H9 (cell line): ENCODE data around the gene KRTAP6-3. TPM values are rescaled to one million over a fixed set of nuclear protein-coding genes. Genes with fewer than 3 reads are reported as not detected.

Experiments
- DNase-seq: peaks from one replicate; pipeline ENCODE4 v3.0.0-alpha.2; 2017
- H2AFZ ChIP-seq: one replicate; pipeline ENCODE4 v1.6.1; 2013; ENCODE audit warnings: mild to moderate bottlenecking, low read length, control low read depth, moderate library complexity
- H2AK5ac ChIP-seq: 2 replicates; pipeline ENCODE4 v1.6.1; 2013; ENCODE audit warnings: low read length, control low read depth, mixed read lengths; ENCODE audit not compliant: insufficient read length
- H2BK120ac ChIP-seq: one replicate; pipeline ENCODE4 v1.6.1; 2013; ENCODE audit warnings: low read depth, mild to moderate bottlenecking, low read length, control low read depth, inconsistent platforms; ENCODE audit not compliant: poor library complexity, severe bottlenecking
- H2BK12ac ChIP-seq: 2 replicates; pipeline ENCODE4 v1.6.1; 2013; ENCODE audit warnings: low read length, control low read depth, mixed read lengths, low read depth; ENCODE audit not compliant: insufficient read length
- H2BK15ac ChIP-seq: 2 replicates; pipeline ENCODE4 v1.6.1; 2013; ENCODE audit warnings: low read depth, low read length, control low read depth
- H2BK20ac ChIP-seq: one replicate; pipeline ENCODE4 v1.6.1; 2013; ENCODE audit warnings: low read depth, mild to moderate bottlenecking, low read length, control low read depth, inconsistent platforms; ENCODE audit not compliant: poor library complexity, severe bottlenecking
- H2BK5ac ChIP-seq: 2 replicates; pipeline ENCODE4 v1.6.1; 2013; ENCODE audit warnings: low read length, control low read depth, mixed read lengths; ENCODE audit not compliant: insufficient read length
- H3K14ac ChIP-seq: 2 replicates; pipeline ENCODE4 v1.6.1; 2013; ENCODE audit warnings: low read length, control low read depth; ENCODE audit not compliant: insufficient read depth
- H3K18ac ChIP-seq: 2 replicates; pipeline ENCODE4 v1.6.1; 2013; ENCODE audit warnings: low read depth, mild to moderate bottlenecking, mixed read lengths, low read length, control low read depth; ENCODE audit not compliant: insufficient read length
- H3K23ac ChIP-seq: 2 replicates; pipeline ENCODE4 v1.6.1; 2013; ENCODE audit warnings: low read length, control low read depth, mixed read lengths, low read depth; ENCODE audit not compliant: insufficient read length
- H3K23me2 ChIP-seq: 2 replicates; pipeline ENCODE4 v1.6.1; 2013; ENCODE audit warnings: low read depth, mild to moderate bottlenecking, mixed read lengths, low read length, control low read depth; ENCODE audit not compliant: insufficient read length, poor library complexity, severe bottlenecking
- H3K27ac ChIP-seq: 2 replicates; pipeline ENCODE4 v1.5.1; 2013; ENCODE audit warnings: low read length, control low read depth, mixed read lengths, low read depth; ENCODE audit not compliant: insufficient read length
- H3K27me3 ChIP-seq: 2 replicates; pipeline ENCODE4 v1.6.1; 2013; ENCODE audit warnings: low read length, control low read depth, inconsistent platforms; ENCODE audit not compliant: insufficient read depth
- H3K4ac ChIP-seq: 2 replicates; pipeline ENCODE4 v1.6.1; 2013; ENCODE audit warnings: low read depth, mild to moderate bottlenecking, control low read depth, inconsistent platforms, low read length, moderate library complexity
- H3K4me1 ChIP-seq: 2 replicates; pipeline ENCODE4 v1.6.1; 2013; ENCODE audit warnings: low read length, control low read depth, inconsistent platforms; ENCODE audit not compliant: insufficient read depth
- H3K4me2 ChIP-seq: 2 replicates; pipeline ENCODE4 v1.6.1; 2013; ENCODE audit warnings: low read length, control low read depth, mixed read lengths; ENCODE audit not compliant: insufficient read length, insufficient read depth
- H3K56ac ChIP-seq: 2 replicates; pipeline ENCODE4 v1.6.1; 2013; ENCODE audit warnings: low read depth, mild to moderate bottlenecking, mixed read lengths, low read length, control low read depth; ENCODE audit not compliant: insufficient read length
- H3K79me1 ChIP-seq: 2 replicates; pipeline ENCODE4 v1.6.1; 2013; ENCODE audit warnings: low read depth, mild to moderate bottlenecking, moderate library complexity, low read length, control low read depth, inconsistent platforms; ENCODE audit not compliant: insufficient read depth, poor library complexity, severe bottlenecking
- H3K79me2 ChIP-seq: 2 replicates; pipeline ENCODE4 v1.6.1; 2013; ENCODE audit warnings: low read length, control low read depth, inconsistent platforms; ENCODE audit not compliant: insufficient read depth
- H3K9ac ChIP-seq: 2 replicates; pipeline ENCODE4 v1.6.1; 2013; ENCODE audit warnings: low read length, control low read depth, mixed read lengths; ENCODE audit not compliant: insufficient read length; ENCODE audit errors: extremely low read depth
- H3K9me3 ChIP-seq: one replicate; pipeline ENCODE4 v1.6.1; 2013; ENCODE audit warnings: low read depth, low read length, inconsistent platforms; ENCODE audit not compliant: control insufficient read depth
- H3T11ph ChIP-seq: one replicate; pipeline ENCODE4 v1.6.1; 2013; ENCODE audit warnings: mild to moderate bottlenecking, low read length, control low read depth, inconsistent platforms
- H4K20me1 ChIP-seq: one replicate; pipeline ENCODE4 v1.6.1; 2013; ENCODE audit not compliant: control insufficient read depth, insufficient read length, insufficient read depth
- H4K5ac ChIP-seq: 2 replicates; pipeline ENCODE4 v1.6.1; 2013; ENCODE audit warnings: low read depth, mild to moderate bottlenecking, mixed read lengths, low read length, control low read depth; ENCODE audit not compliant: insufficient read length
- H4K8ac ChIP-seq: replicated peaks from 2 replicates; pipeline ENCODE4 v1.6.1; 2013; ENCODE audit warnings: low read length, control low read depth, mixed read lengths, low read depth; ENCODE audit not compliant: insufficient read length
- H4K91ac ChIP-seq: 2 replicates; pipeline ENCODE4 v1.6.1; 2013; ENCODE audit warnings: low read depth, mild to moderate bottlenecking, moderate library complexity, mixed read lengths, low read length, control low read depth; ENCODE audit not compliant: insufficient read length
- H3K27ac Mint-ChIP-seq, 3 experiments: 2 replicates in 2 of 3; 3 replicates in 1 of 3; pipeline ENCODE4 v1.8.0; 2020 to 2021; ENCODE audit warnings: mixed read lengths in 3 of 3, mild to moderate bottlenecking in 1 of 3, moderate library complexity in 1 of 3
- H3K27me3 Mint-ChIP-seq: 2 replicates; pipeline ENCODE4 v1.8.0; 2021; ENCODE audit warnings: low read depth, mild to moderate bottlenecking, moderate library complexity, mixed read lengths
- H3K36me3 Mint-ChIP-seq, 3 experiments: 2 replicates in 2 of 3; 3 replicates in 1 of 3; pipeline ENCODE4 v1.8.0; 2020 to 2021; ENCODE audit warnings: low read depth in 3 of 3, mixed read lengths in 3 of 3; ENCODE audit not compliant: insufficient read depth in 1 of 3
- H3K4me1 Mint-ChIP-seq, 2 experiments: 2 replicates each; pipeline ENCODE4 v1.8.0; 2020; ENCODE audit warnings: mixed read lengths in 2 of 2
- H3K4me3 Mint-ChIP-seq, 2 experiments: 2 replicates in 1 of 2; 3 replicates in 1 of 2; pipeline ENCODE4 v1.8.0; 2020 to 2021; ENCODE audit warnings: mild to moderate bottlenecking in 2 of 2, mixed read lengths in 2 of 2, moderate library complexity in 1 of 2
- H3K9me3 Mint-ChIP-seq, 2 experiments: 2 replicates in 1 of 2; 3 replicates in 1 of 2; pipeline ENCODE4 v1.8.0; 2020; ENCODE audit warnings: mild to moderate bottlenecking in 2 of 2, mixed read lengths in 2 of 2, moderate library complexity in 1 of 2
- WGBS: extraction: QIAGEN DNeasy Blood & Tissue Kit; methylation state at CpG from one replicate; pipeline ENCODE4 v1.1.7; 2013; ENCODE audit warnings: missing lambda C conversion rate, low lambda C conversion rate, mixed read lengths; ENCODE audit not compliant: insufficient read length; ENCODE audit errors: extremely low coverage; 5-methylcytosine and 5-hydroxymethylcytosine counted together
- total RNA-seq: library from RNA; stranded (reverse); gene quantifications from 2 replicates; pipeline ENCODE4 v1.2.1, GENCODE V29; 2021
- TF ChIP-seq, protein P1 (sequence below): fragments of 200-600 bp; sonication (generic); conservative IDR thresholded peaks from 3 replicates; pipeline ENCODE4 v1.8.0; 2021; ENCODE audit warnings: antibody characterized with exemption, mild to moderate bottlenecking

KRTAP6-3 gene
- total RNA-seq, 1 experiment from 2014 or later = not detected

DNA sequence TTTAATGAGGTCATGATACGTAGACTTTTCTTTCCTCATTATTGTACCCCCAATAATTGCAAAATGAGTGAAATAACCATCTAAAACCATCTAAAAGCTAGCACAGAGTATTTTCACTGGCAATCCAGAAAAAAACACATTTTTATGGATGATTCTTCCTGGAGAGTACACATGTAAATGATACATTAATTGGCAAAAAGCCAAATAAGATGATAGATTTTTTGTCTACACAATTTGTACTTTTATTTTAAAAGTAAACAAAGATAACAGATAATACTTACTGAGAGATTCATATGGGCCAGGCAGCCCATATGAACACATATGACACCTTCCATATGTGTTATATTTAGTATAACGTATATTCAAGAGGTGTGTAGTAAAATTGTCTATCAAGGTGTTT lies 28.6 kb upstream of the KRTAP6-3 start:
- Histone ChIP-seq H2BK20ac (no peak overlapping the region), H2BK15ac (no peak overlapping the region), H3K14ac (no peak overlapping the region), H3K18ac (no peak overlapping the region), H3K4me2 (no peak overlapping the region), H3K23ac (no peak overlapping the region), H3K79me1 (no peaks in the 10 kb centered on the region), H3K9ac (no peak overlapping the region), H2BK5ac (no peak overlapping the region), H2AK5ac (no peak overlapping the region), H3K27ac (no peak overlapping the region), H3K4ac (no peak overlapping the region), H3K23me2 (no peaks in the 10 kb centered on the region), H2BK120ac (no peak overlapping the region), H3K56ac (no peak overlapping the region), H4K20me1 (no peaks in the 10 kb centered on the region), H4K91ac (no peak overlapping the region), H2AFZ (no peak overlapping the region), H3K4me1 (no peaks in the 10 kb centered on the region), H3K9me3 (no peaks in the 10 kb centered on the region), H2BK12ac (no peak overlapping the region), H4K5ac (no peak overlapping the region), H3K27me3 (no peaks in the 10 kb centered on the region), H4K8ac (no peak overlapping the region), H3T11ph (no peak overlapping the region), H3K79me2 (no peaks in the 10 kb centered on the region)
- TF ChIP-seq, protein P1, sequence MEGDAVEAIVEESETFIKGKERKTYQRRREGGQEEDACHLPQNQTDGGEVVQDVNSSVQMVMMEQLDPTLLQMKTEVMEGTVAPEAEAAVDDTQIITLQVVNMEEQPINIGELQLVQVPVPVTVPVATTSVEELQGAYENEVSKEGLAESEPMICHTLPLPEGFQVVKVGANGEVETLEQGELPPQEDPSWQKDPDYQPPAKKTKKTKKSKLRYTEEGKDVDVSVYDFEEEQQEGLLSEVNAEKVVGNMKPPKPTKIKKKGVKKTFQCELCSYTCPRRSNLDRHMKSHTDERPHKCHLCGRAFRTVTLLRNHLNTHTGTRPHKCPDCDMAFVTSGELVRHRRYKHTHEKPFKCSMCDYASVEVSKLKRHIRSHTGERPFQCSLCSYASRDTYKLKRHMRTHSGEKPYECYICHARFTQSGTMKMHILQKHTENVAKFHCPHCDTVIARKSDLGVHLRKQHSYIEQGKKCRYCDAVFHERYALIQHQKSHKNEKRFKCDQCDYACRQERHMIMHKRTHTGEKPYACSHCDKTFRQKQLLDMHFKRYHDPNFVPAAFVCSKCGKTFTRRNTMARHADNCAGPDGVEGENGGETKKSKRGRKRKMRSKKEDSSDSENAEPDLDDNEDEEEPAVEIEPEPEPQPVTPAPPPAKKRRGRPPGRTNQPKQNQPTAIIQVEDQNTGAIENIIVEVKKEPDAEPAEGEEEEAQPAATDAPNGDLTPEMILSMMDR = no peak
- H3K27me3 Mint-ChIP-seq = no peaks in the 10 kb centered on the region
- DNase-seq = no peak
- peaks cover 0 to 7% (median 0%) of the 10 kb centered on the region in 3 experiments; a peak in 2 of 7 replicates for H3K36me3 Mint-ChIP-seq
- H3K4me3 Mint-ChIP-seq = no peak overlapping the region
- H3K4me1 Mint-ChIP-seq = no peaks in the 10 kb centered on the region
- no CpG with 5 or more reads among the region's 2 CpGs for WGBS
- H3K9me3 Mint-ChIP-seq = peaks cover 5 to 15% of the 10 kb centered on the region in 2 experiments; a peak in 4 of 5 replicates
- H3K27ac Mint-ChIP-seq = no peak overlapping the region
